Muscle of arm (tissue), 12 donors: ENCODE results near the gene CARD19. TPM values are rescaled to one million over a fixed set of nuclear protein-coding genes. Genes with fewer than 3 reads are reported as not detected.

Experiments
- DNase-seq: peaks from one replicate; pipeline ENCODE4 v3.0.0-alpha.2; 2013
- polyA plus RNA-seq, 12 donors: library from polyadenylated mRNA; unstranded; fragments of 120-200 nt; gene quantifications; one replicate each; pipeline ENCODE4 v1.2.1, GENCODE V29; 2013; ENCODE audit not compliant: insufficient read length in 12 of 12

CARD19 gene
- polyA plus RNA-seq, 12 donors = 20.7 to 34.8 (median 25.3) TPM; not detected in 1

DNA sequence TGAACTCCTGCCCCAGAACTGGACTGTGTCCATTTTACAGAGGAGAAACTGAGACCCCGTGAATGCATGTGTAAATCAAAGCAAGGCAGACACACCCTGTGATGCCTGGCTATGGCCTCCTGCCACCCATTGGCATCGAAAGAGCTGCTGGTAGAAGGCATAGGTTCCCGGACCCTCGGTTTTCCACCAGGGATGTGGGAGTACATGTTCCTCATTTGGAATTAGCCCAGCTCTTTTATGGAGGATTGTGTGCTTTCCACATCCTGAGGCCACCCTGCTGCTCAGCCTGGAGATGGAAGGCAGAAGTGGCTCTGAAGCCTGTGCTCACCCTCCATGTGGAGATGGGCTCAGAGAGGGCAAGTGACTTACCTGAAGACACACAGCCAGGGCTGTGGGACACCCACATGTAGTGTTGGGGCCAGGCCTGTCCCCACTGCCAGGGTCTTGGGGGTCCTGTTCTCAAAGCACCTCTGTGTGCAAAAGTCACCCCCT is 34.7 kb upstream of the CARD19 start:
- no peak for DNase-seq

DNA sequence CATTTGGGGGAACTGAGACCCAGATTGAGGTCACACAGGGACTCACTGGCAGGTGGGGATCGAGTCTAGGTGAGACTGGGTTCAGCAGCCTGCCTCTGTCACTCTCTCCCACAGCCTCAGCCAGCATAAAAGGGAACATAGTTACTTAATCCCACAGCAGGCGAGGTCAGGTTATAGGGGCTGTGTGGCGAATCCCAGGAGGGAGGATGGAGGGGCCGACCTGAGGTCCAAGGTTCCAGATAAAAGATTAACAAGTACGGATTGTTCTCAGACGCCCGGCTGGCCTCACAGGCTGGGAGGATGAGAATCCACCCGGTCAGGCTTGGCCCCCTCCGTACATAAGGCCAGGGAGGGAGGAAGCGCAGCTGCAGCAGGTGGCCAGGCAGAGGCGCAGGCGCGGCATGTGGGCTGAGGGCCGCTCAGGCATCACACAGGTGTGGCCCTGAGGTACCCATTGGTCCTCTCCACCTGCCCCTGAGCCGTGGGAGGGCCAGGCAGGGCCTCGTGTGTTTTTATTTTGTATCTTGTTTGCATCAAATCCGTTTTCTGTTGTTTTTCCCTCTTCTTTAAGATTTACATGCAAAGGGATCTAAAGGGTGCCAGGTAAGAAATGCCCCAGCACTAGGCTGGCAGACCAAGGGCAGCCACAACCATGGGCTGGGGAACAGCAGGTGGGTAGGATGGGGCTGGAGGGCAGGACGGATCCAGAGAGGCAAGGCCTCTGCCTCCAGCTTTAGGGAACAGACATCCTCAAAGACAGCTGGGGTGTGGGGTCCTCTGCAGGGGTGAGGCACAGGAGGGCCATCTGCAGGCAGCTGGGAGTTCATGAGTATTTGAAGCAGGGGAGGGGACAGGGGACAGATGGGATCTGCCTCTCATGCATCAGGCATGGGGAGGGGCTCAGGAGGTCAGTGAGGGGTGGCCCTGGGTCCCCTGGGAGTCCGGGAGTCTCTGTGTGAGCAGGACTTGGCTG is 33.9 kb upstream of the CARD19 start:
- DNase-seq = no peak

DNA sequence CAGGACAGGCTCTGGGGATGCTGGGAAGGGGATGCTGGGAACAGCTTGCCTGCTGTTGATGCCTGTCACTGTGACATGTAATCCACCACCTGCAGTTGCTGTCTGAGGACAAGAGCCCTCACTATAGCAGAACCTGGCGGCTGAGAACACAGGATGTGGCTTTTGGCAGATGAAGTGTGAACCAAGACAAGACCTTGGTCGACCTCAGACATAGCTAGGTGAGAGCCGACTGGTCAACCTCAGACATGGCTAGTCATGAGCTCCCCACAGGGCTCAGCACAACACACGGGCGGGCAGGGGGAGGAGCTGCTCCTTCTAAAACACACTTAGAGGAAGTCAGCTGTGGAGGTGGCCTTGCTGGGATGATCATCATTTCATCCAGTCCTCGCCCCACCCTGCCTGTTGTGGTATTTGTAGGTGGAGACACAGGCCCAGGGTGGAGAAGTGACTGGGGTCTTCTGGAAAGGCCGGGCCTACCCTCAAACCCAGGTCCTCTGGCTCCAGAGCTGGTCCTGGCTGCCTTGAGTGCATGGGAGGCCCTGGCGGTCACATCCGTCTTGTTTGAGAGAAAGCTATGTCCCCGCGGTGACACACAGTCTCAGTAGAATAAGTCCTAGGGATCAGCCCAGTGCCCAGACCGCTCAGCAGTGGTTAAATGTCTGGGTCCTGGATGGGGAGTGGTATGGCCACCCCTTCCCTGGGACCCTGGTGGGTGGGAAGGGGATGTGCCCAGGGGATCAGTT is 31.5 kb upstream of the CARD19 start:
- DNase-seq = no peak

GRCh38 chr9:93065135-93065720 is 30.8 kb upstream of the CARD19 start:
- DNase-seq = no peak

DNA sequence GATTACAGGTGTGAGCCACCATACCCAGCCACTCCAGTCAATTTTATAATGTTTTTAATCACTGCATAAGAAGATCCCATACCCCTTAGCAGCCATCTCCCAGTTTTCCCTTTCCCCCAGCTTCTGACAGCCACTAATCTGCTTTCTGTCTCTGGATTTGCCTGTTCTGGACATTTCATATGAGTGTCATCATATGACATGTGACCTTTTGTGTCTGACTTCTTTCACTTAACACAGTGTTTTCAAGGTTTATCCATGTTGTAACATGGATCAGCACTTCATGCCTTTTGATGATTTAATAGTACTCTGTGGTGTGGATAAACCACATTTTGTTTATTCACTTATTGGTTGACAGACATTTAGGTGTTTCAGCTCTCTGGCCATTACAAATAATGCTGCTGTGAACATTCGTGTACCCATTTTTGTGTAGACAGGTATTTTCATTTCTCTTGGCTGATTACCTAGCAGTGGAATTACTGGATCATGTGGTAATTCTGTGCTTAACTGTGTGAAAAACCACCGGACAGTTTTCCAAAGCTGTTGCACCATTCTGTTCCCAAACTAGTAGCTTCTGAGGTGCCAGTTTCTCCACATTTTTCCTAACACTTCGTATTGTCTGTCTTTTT is 28.9 kb upstream of the CARD19 start:
- no peak for DNase-seq

GRCh38 chr9:93068956-93069355 is 27.1 kb upstream of the CARD19 start:
- no peak for DNase-seq

DNA sequence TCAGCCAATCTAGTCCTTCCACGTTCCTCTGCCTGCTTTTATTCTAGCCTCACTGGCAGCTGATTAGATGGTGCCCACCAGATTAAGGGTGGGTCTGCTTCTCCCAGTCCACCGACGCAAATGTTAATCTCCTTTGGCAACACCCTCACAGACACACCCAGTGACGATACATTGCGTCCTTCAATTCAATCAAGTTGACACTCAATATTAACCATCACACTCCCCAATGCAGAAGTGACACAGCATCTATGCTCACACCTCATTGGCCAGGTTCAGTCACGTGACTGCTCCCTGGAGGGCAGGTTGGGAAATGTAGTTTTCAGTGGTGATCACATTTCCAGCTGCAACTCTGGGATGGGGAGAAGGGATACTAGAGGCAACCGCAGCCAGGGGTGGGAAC is 24.6 kb upstream of the CARD19 start:
- DNase-seq = no peak

DNA sequence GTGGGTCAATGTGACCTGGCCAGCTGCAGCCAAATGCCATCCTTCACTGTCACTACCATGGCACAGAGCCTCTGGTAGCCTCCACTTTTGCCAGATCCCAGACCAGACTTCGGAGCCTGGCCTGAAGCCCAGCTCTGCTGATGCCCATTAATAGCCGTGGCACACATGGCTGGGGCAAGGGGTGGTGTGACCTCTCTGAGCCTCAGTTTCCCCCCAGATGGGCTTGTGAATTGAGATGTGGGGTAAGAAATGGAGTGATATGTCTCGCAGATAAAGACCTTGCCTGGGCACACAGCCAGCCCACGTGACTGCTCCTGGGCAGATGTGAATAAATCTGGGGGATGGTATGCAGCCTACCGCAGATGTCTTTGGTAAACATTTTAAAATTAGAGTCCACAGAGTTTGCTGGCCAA is 23.6 kb upstream of the CARD19 start:
- DNase-seq = no peak

GRCh38 chr9:93076101-93076791 is 19.8 kb upstream of the CARD19 start:
- no peak for DNase-seq

GRCh38 chr9:93076792-93077128 is 19.3 kb upstream of the CARD19 start:
- no peak for DNase-seq

DNA sequence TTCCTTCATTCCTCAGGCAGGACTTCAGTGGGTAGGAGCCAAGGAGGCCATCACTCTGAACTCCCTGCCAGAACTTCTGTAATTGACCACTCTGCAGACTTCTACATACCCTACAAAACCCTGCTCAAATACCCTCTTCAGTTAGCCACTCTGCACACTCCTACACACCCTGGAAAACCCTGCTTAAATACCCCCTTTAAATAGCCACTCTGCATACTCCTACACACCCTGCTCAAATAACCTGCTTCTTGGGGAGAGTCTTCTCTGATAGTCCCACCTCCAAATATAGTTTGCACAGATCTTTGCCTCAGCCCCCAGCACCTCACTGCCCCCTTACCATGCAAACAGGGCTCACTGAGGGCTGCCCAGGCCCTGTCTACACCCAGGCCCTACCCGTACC is 18.6 kb upstream of the CARD19 start:
- no peak for DNase-seq

DNA sequence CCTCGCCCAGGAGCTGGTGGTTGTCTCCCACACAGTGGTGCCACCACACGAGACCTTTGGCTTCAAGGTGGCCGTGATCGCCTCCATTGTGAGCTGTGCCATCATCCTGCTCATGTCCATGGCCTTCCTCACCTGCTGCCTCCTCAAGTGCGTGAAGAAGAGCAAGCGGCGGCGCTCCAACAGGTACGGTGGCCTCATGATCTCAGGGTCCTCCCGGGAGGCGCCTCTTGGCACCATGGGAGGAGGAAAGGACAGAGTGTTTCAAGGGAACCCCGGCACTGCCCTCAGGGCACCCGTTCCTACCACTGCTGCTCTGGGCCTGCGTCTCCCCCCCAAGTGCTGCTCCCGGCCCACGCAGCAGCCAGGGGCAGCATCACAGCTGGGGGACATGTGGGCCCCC is 18.2 kb upstream of the CARD19 start:
- no peak for DNase-seq

GRCh38 chr9:93079371-93079770 is 16.6 kb upstream of the CARD19 start:
- no peak for DNase-seq

DNA sequence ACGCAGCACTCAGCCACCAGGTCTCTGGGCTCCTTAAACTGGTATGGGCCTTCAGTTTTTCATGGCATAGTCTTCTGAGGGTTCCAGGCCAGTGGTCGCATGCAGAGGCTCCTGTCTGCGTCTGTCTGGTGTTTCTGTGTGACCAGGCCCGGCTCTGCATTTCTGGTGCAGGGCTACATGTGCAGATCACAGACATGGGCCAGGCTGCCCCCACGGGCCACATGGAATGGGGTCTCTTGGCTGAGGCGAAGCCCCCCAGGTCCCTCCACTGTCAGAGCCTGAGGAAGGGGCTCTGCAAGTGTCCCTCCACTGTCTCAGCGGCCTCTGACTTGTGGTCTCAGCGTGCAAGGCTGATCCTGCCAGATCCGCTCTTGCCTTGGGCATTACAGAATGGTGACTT is 15.6 kb upstream of the CARD19 start:
- no peak for DNase-seq

DNA sequence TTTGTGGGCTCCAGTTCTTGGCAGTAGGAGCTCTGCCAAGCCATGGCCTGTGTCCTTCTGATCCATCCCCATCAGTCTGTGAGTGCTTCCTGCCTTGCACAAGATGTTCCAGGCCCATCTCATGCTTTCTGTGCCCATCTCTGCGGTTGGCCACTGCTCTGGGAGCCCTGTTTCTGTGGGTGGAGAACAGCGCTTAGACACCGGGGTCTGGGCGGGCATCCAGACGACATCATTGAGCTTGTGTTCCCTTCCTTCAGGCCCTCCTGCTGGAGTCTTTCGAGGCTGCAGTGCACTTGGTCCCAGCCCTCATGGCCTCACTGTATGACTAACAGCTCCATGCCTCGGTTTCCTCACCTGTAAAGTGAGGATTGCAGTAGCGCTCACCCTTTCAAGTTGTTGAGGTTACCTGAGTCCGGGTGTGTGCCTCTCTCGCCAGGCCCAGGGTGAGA is 14.9 kb upstream of the CARD19 start:
- no peak for DNase-seq

DNA sequence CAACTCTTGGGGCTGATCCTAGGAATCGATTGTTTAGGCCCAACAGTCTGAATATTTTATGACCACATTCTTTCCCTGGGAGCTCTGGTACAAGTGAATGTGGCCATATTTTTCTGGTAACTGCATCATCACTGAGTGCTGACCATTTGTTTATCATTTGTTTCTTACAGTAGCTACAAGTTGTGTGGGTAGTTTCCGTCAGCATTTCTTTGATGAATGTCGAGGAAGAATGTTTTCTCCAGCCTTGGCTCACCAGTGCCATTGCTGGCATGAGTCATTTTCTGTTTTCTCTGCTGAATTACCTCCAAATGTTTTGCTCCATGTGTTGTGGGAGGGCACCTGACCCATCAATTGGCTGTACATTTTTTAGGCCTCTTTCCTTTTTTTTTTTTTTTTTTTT is 14.1 kb upstream of the CARD19 start:
- no peak for DNase-seq

- DNase-seq = no peak
Measured at GRCh38 chr9:93082841-93083411, 13.1 kb upstream of the CARD19 start.

DNA sequence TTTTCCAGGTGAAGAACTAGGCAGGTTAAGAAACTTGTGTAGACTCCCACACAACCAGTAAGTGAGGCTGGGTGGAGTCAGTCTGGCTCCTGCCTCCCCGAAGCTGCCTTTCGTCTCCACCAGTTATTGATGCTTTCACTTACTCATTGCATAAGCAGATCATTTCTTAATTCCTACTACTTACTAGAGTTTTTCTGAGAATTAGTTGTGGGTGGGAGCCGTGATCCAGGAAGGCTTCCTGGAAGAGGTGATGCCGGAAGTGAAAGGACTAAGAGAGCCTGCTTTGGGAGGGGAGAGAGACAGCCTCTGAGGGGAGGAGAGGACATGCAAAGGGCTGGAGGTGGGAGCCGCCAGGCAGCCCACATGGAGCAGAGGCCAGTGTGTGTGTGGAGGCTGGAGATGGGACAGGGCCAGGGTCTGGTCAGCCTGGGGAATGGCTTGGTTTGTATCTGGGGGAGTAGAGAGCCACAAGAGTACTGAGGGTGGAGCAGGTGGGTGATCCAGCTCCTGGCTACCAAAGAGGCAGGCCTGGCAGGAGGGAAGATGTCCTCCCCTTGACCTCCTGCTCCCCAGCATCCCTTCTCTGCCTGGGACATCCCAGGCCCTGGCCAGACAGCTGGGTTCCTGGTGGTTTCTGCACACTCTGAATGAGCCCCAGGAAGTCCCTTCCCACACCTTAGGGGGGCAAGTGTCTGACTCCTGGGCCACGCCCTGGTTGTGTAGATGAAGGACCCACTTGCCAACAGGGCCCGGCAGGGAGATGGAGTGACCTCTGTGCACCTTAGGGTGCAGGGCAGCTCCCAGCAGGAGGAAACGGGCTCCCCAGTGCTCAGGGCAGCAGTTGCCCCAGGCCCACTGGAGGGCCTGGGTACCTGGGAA is 12.2 kb upstream of the CARD19 start:
- DNase-seq = no peak

GRCh38 chr9:93084471-93084881 is 11.5 kb upstream of the CARD19 start:
- no peak for DNase-seq

- no peak for DNase-seq
Measured at GRCh38 chr9:93085676-93086075, 10.3 kb upstream of the CARD19 start.
